SKM-1 treated with dmso at 0.1 percent for 144 hours (cell line): Measurements from ENCODE around the gene MAMDC4.

Experiments used
- DNase-seq: peaks from one replicate; lab custom pipeline; 2025; ENCODE audit not compliant: unreplicated experiment; lab: John Stamatoyannopoulos, UW

Gene MAMDC4

GRCh38 chr9:136886610-136887597 lies 34.8 kb downstream of the MAMDC4 start:
- DNase-seq, result peak; percentile 52

GRCh38 chr9:136888454-136888853 lies 36.3 kb downstream of the MAMDC4 start:
- no peak for DNase-seq

GRCh38 chr9:136889858-136890257 lies 37.7 kb downstream of the MAMDC4 start:
- DNase-seq, result no peak

- no peak for DNase-seq
Observed at GRCh38 chr9:136890661-136891060, 38.5 kb downstream of the MAMDC4 start.

- no peak for DNase-seq
Observed at GRCh38 chr9:136896027-136896426, 43.9 kb downstream of the MAMDC4 start.

GRCh38 chr9:136898483-136899100 lies 46.4 kb downstream of the MAMDC4 start:
- DNase-seq, result no peak

GRCh38 chr9:136899196-136899595 lies 47.0 kb downstream of the MAMDC4 start:
- no peak for DNase-seq

GRCh38 chr9:136900556-136900955 lies 48.4 kb downstream of the MAMDC4 start:
- DNase-seq, result no peak

- DNase-seq, result no peak
Observed at GRCh38 chr9:136900988-136901515, 48.9 kb downstream of the MAMDC4 start.

- DNase-seq, result no peak
Observed at GRCh38 chr9:136901516-136902258, 49.5 kb downstream of the MAMDC4 start.

- DNase-seq, result no peak
Observed at GRCh38 chr9:136902259-136902821, 50.2 kb downstream of the MAMDC4 start.

- DNase-seq, result no peak
Observed at GRCh38 chr9:136903041-136903554, 51.0 kb downstream of the MAMDC4 start.

- DNase-seq, result no peak
Observed at GRCh38 chr9:136906266-136906665, 54.1 kb downstream of the MAMDC4 start.

GRCh38 chr9:136907011-136907914 lies 55.1 kb downstream of the MAMDC4 start:
- no peak for DNase-seq
